Small intestine (tissue), 16 donors: ENCODE results near the gene DLG4. TPM values are rescaled to one million over a fixed set of nuclear protein-coding genes. Genes with fewer than 3 reads are reported as not detected.

ENCODE experiments used
- DNase-seq, 2 donors: peaks; one replicate each; pipeline versions ENCODE4 v3.0.0 to v3.0.0-alpha.2; 2013
- FAIRE-seq: peaks from 2 replicates; lab custom pipeline; 2012; peaks lifted over from hg19 to GRCh38; lab: Jason Lieb, UNC
- H3K27ac ChIP-seq, 3 donors: one replicate each; pipeline ENCODE4 v1.5.1; 2013; ENCODE audit warnings: low read length in 2 of 3, mild to moderate bottlenecking in 2 of 3, control low read depth in 1 of 3, inconsistent platforms in 1 of 3, low read depth in 1 of 3, moderate library complexity in 1 of 3
- H3K27me3 ChIP-seq, 3 donors: one replicate each; pipeline ENCODE4 v1.6.1; 2013; ENCODE audit warnings: low read length in 3 of 3, inconsistent platforms in 1 of 3; ENCODE audit not compliant: control insufficient read depth in 3 of 3, insufficient read depth in 3 of 3
- H3K36me3 ChIP-seq, 3 donors: one replicate each; pipeline ENCODE4 v1.6.1; 2013; ENCODE audit warnings: low read length in 3 of 3, inconsistent platforms in 1 of 3, low read depth in 1 of 3, mild to moderate bottlenecking in 1 of 3, moderate library complexity in 1 of 3; ENCODE audit not compliant: control insufficient read depth in 3 of 3, insufficient read depth in 2 of 3
- H3K4me1 ChIP-seq, 3 donors: one replicate each; pipeline ENCODE4 v1.6.1; 2013; ENCODE audit warnings: low read length in 2 of 3, inconsistent platforms in 1 of 3, low read depth in 1 of 3, mild to moderate bottlenecking in 1 of 3, moderate library complexity in 1 of 3; ENCODE audit not compliant: control insufficient read depth in 3 of 3, insufficient read depth in 2 of 3
- H3K4me3 ChIP-seq, 3 donors: one replicate each; pipeline ENCODE4 v1.5.1; 2013; ENCODE audit warnings: low read length in 3 of 3, control low read depth in 1 of 3, inconsistent platforms in 1 of 3, low read depth in 1 of 3, mild to moderate bottlenecking in 1 of 3, moderate library complexity in 1 of 3
- H3K9me3 ChIP-seq, 2 donors: one replicate each; pipeline ENCODE4 v1.6.1; 2013; ENCODE audit warnings: low read depth in 1 of 2, low read length in 1 of 2; ENCODE audit not compliant: control insufficient read depth in 2 of 2, insufficient read depth in 1 of 2
- WGBS, 3 donors: extraction: QIAGEN DNeasy Blood & Tissue Kit; methylation state at CpG; one replicate each; pipeline ENCODE4 v1.1.7; 2013; 5-methylcytosine and 5-hydroxymethylcytosine counted together
- long read RNA-seq, 10 donors: transcript quantifications; one replicate each; lab custom pipeline, GENCODE V29; 2026
- polyA plus RNA-seq, 4 donors: library from polyadenylated mRNA; stranded (reverse) in 3 of 4; unstranded in 1 of 4; fragments of 200-250 nt in 3 of 4; fragments of 120-200 nt in 1 of 4; gene quantifications; one replicate each; pipeline versions ENCODE4 v1.2.1 to v1.2.3, GENCODE V29; 2013
- donor health status: healthy with polysubstance abuse.
- donor health status: control.
- donor health status: control.
- donor health status: Bipolar disorder and iron deficiency.
- donor health status: healthy.

DLG4 gene
- 1 to 10 TPM in 3 of 4 donors, under 1 TPM in 1; 0.67 to 9.2 (median 4.2) TPM for polyA plus RNA-seq
- long read RNA-seq, donor 1 = 0 reads
- long read RNA-seq, donor 2 = 0 reads
- long read RNA-seq, donor 3, partial matches to known transcripts = 0 of 2 reads
- long read RNA-seq, donor 3, other reads (novel, unspliced or antisense) = 0 of 2 reads
- long read RNA-seq, donor 4 = 0 reads
- long read RNA-seq, donor 5 = 0 reads
- long read RNA-seq, donor 6 = 0 reads
- long read RNA-seq, donor 7, partial matches to known transcripts = 450 of 458 reads
- long read RNA-seq, donor 7, other reads (novel, unspliced or antisense) = 5 of 458 reads
- long read RNA-seq, donor 8, partial matches to known transcripts = 0 of 2 reads
- long read RNA-seq, donor 8, other reads (novel, unspliced or antisense) = 0 of 2 reads
- long read RNA-seq, donor 9, partial matches to known transcripts = 0 of 2 reads
- long read RNA-seq, donor 9, other reads (novel, unspliced or antisense) = 0 of 2 reads
- long read RNA-seq, donor 10, partial matches to known transcripts = 75 of 101 reads
- long read RNA-seq, donor 10, other reads (novel, unspliced or antisense) = 25 of 101 reads

- FAIRE-seq = no peak
- peak; percentile 92 for DNase-seq
- H3K36me3 ChIP-seq = peaks cover 12 to 44% (median 16%) of the 10 kb centered on the region in 3 donors
- H3K27ac ChIP-seq = peak within 1 kb of the TSS; percentile 93 to 100 (median 99)
- H3K4me1 ChIP-seq = peaks cover 0 to 45% (median 8%) of the 10 kb centered on the region in 3 donors
- peaks cover 0 to 20% (median 0%) of the 10 kb centered on the region in 3 donors for H3K27me3 ChIP-seq
- no peaks in the 10 kb centered on the region for H3K9me3 ChIP-seq
- H3K4me3 ChIP-seq = peak within 1 kb of the TSS; percentile 78 to 91 (median 80)
- 0% methylated on average over 46 to 63 of the region's 63 CpGs for WGBS, 3 donors
Measured at GRCh38 chr17:7219812-7220592, at the start of gene DLG4, which contains the start of gene ACADVL. DLG4 (minus strand) TSS chr17:7219836. ACADVL (plus strand) TSS chr17:7219938; CDS start chr17:7219985, 47 bp downstream.

GRCh38 chr17:7266784-7267183, 47.1 kb upstream of the DLG4 start:
- Histone ChIP-seq H3K4me1 (peaks cover 0 to 18% (median 0%) of the 10 kb centered on the region in 3 donors), H3K27me3 (peaks cover 0 to 4% (median 0%) of the 10 kb centered on the region in 3 donors), H3K9me3 (no peaks in the 10 kb centered on the region), H3K36me3 (peaks cover 0 to 2% (median 0%) of the 10 kb centered on the region in 3 donors), H3K4me3 (no peak overlapping the region), H3K27ac (no peak overlapping the region)
- FAIRE-seq (no peak), DNase-seq (no peak)
- WGBS, 3 donors = 16 to 51% (median 36%) methylated on average over 1 of the region's 1 CpG

GRCh38 chr17:7263801-7264078, 44.1 kb upstream of the DLG4 start:
- Histone ChIP-seq H3K4me1 (peaks cover 0 to 20% (median 0%) of the 10 kb centered on the region in 3 donors), H3K9me3 (no peaks in the 10 kb centered on the region), H3K27me3 (peaks cover 0 to 6% (median 0%) of the 10 kb centered on the region in 3 donors), H3K27ac (peak overlapping the region; percentile 95 to 99 (median 97)), H3K4me3 (peak overlapping the region in 2 of 3 donors; percentile 74 to 76), H3K36me3 (peaks cover 0 to 22% (median 2%) of the 10 kb centered on the region in 3 donors)
- DNase-seq (peak; percentile 71 to 89), FAIRE-seq (no peak)
- WGBS, 3 donors = 9 to 31% (median 28%) methylated on average over 4 of the region's 4 CpGs

- FAIRE-seq = no peak
Measured at GRCh38 chr17:7262935-7263800, 43.5 kb upstream of the DLG4 start.

GRCh38 chr17:7262192-7262934, 42.7 kb upstream of the DLG4 start, which contains the start of gene CLDN7:
CLDN7 (minus strand) TSS chr17:7262478; CDS start chr17:7262043, 435 bp downstream.
- DNase-seq (peak; percentile 97 to 98), FAIRE-seq (no peak)
- H3K27me3 ChIP-seq = peaks cover 0 to 6% (median 0%) of the 10 kb centered on the region in 3 donors
- 4 to 7% (median 5%) methylated on average over 40 to 64 of the region's 64 CpGs for WGBS, 3 donors
- H3K4me3 ChIP-seq = peak within 1 kb of the TSS; percentile 75 to 89 (median 76)
- peak within 1 kb of the TSS; percentile 95 to 99 (median 99) for H3K27ac ChIP-seq
- H3K9me3 ChIP-seq = no peaks in the 10 kb centered on the region
- H3K36me3 ChIP-seq = peaks cover 0 to 35% (median 2%) of the 10 kb centered on the region in 3 donors
- peaks cover 0 to 33% (median 0%) of the 10 kb centered on the region in 3 donors for H3K4me1 ChIP-seq

More at GRCh38 chr17:7262935-7263800, 43.5 kb upstream of the DLG4 start:
- H3K27me3 ChIP-seq = peaks cover 0 to 6% (median 0%) of the 10 kb centered on the region in 3 donors
- peaks cover 0 to 27% (median 2%) of the 10 kb centered on the region in 3 donors for H3K36me3 ChIP-seq
- DNase-seq = peak; percentile 94 to 97
- no peaks in the 10 kb centered on the region for H3K9me3 ChIP-seq
- 0 to 6% (median 4%) methylated on average over 25 to 26 of the region's 26 CpGs for WGBS, 3 donors
- peak overlapping the region; percentile 54 to 76 (median 74) for H3K4me3 ChIP-seq
- H3K4me1 ChIP-seq = peaks cover 0 to 25% (median 0%) of the 10 kb centered on the region in 3 donors
- peak overlapping the region; percentile 95 to 99 (median 97) for H3K27ac ChIP-seq

- 2 to 5% (median 4%) methylated on average over 54 to 71 of the region's 71 CpGs for WGBS, 3 donors
- Histone ChIP-seq H3K4me1 (peaks cover 0 to 40% (median 0%) of the 10 kb centered on the region in 3 donors), H3K27ac (peak overlapping the region; percentile 95 to 99 (median 99))
Measured at GRCh38 chr17:7261379-7262191, 41.9 kb upstream of the DLG4 start.

More at GRCh38 chr17:7261379-7262191, 41.9 kb upstream of the DLG4 start:
- peaks cover 0 to 42% (median 4%) of the 10 kb centered on the region in 3 donors for H3K36me3 ChIP-seq
- no peak for FAIRE-seq
- no peaks in the 10 kb centered on the region for H3K9me3 ChIP-seq
- no peak for DNase-seq
- H3K27me3 ChIP-seq = peaks cover 0 to 6% (median 0%) of the 10 kb centered on the region in 3 donors
- peak overlapping the region; percentile 75 to 89 (median 76) for H3K4me3 ChIP-seq
